ENCODE data around the gene TFF3.

DNA sequence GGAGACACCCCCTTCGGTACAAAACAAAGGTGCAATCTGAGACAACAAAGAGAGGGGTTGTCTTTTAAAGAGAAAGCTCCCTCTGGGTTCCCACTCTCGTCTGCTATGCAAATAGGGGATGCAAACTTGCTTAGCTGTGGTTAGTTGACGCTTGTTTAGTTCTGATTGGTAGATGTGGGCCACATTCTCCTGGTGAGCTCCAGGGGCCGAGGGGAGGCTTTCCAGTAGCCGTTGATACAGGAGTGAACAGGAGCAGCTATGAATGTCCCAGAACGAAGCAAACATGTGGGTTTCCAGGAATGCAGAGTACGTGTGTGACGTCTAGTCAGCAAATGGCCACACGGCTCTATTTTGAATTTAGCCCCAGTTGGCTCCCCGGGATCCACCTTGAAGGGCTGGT lies 20.8 kb upstream of the TFF3 start:
- TF ChIP-seq CTCF (conservative IDR thresholded peaks at IDR 0.05; ENCODE audit: low read depth, low read length) (no peak), RAD21 (IDR thresholded peaks at IDR 0.05; ENCODE audit: low read length) (no peak), NFE2L2 (IDR thresholded peaks at IDR 0.05; ENCODE audit: low read depth, low read length) (no peak), POLR2A (IDR thresholded peaks at IDR 0.05; ENCODE audit: low read depth, low read length) (no peak), CHD1 (IDR thresholded peaks at IDR 0.05; ENCODE audit: low read depth, low read length) (no peak), CEBPB (IDR thresholded peaks at IDR 0.05; ENCODE audit: low read depth, low read length) (no peak), FOS (IDR thresholded peaks at IDR 0.05; ENCODE audit: low read depth, low read length) (no peak), MAZ (IDR thresholded peaks at IDR 0.05; ENCODE audit: borderline replicate concordance, low read depth, low read length) (no peak), MXI1 (IDR thresholded peaks at IDR 0.05; ENCODE audit: borderline replicate concordance, low read depth, low read length) (no peak), RCOR1 (IDR thresholded peaks at IDR 0.05; ENCODE audit: insufficient replicate concordance, low read length) (no peak), RFX5 (IDR thresholded peaks at IDR 0.05; ENCODE audit: low read depth, low read length) (no peak), SMC3 (IDR thresholded peaks at IDR 0.05; ENCODE audit: low read depth, low read length) (no peak)
- TF ChIP-seq, protein P1, sequence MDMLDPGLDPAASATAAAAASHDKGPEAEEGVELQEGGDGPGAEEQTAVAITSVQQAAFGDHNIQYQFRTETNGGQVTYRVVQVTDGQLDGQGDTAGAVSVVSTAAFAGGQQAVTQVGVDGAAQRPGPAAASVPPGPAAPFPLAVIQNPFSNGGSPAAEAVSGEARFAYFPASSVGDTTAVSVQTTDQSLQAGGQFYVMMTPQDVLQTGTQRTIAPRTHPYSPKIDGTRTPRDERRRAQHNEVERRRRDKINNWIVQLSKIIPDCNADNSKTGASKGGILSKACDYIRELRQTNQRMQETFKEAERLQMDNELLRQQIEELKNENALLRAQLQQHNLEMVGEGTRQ (IDR thresholded peaks at IDR 0.05; ENCODE audit: low read depth, low read length): no peak
